ENCODE results near the gene S100A1. TPM values are rescaled to one million over a fixed set of nuclear protein-coding genes. Genes with fewer than 3 reads are reported as not detected.

S100A1 gene
- polyA plus RNA-seq, 1 of the 3 experiments (the other 2 are of a cell fraction): 0.18 TPM

DNA sequence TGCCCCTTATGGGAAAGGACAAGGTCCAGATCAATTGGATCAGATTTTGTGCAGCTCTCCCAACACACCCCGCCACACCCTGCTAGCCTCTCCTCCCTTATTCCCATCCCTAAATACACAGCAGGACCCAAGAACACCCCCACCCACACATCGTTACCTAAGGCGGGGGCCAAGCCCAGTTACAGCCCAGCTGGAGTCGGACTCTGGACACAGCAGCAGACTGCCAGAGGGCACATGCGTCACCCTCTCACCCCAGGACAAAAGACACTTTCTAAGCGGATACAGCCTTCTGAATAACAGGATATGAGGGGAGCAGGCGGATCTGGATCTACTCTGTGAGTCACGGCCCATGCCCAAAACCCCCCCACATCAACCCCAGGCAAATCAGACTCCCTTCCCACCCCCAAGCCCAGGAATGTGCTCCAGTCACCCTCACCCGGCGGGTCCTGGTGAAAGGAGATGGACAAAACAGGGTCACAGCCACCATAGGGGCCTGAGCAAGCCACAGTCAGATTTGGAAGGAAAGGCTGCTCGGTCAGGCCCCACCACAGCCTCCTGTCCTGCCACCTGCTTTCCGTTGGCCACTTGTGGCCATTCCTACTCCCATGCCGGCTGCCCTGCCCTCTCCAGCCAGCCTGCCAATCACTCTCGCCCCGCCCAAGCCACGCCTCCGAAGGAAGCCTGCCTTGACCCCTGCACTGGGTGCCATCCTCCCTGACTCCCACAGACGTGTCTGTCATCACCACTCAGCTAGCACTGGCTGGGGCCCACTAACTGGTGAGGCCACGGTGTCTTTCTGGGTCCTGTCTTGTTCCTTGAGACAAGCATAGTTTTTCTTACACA, 19.3 kb upstream of the S100A1 start (continued):
- TF ChIP-seq, protein P1, sequence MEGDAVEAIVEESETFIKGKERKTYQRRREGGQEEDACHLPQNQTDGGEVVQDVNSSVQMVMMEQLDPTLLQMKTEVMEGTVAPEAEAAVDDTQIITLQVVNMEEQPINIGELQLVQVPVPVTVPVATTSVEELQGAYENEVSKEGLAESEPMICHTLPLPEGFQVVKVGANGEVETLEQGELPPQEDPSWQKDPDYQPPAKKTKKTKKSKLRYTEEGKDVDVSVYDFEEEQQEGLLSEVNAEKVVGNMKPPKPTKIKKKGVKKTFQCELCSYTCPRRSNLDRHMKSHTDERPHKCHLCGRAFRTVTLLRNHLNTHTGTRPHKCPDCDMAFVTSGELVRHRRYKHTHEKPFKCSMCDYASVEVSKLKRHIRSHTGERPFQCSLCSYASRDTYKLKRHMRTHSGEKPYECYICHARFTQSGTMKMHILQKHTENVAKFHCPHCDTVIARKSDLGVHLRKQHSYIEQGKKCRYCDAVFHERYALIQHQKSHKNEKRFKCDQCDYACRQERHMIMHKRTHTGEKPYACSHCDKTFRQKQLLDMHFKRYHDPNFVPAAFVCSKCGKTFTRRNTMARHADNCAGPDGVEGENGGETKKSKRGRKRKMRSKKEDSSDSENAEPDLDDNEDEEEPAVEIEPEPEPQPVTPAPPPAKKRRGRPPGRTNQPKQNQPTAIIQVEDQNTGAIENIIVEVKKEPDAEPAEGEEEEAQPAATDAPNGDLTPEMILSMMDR (IDR thresholded peaks at IDR 0.05): no peak
- TF ChIP-seq SIN3A (IDR thresholded peaks at IDR 0.05; ENCODE audit: borderline replicate concordance, low read depth, low read length): peak; percentile 77; the same call in 1 of the 2 replicates
- peak; percentile 90 for TF ChIP-seq FOSL2 (IDR thresholded peaks at IDR 0.05; ENCODE audit: borderline replicate concordance, low read depth)
- peak; percentile 94 for TF ChIP-seq POLR2AphosphoS5 (IDR thresholded peaks at IDR 0.05; ENCODE audit: low read depth, low read length)
- TF ChIP-seq GABPA (IDR thresholded peaks at IDR 0.05; ENCODE audit: low read depth): peak; percentile 70
- no peak for TF ChIP-seq SMC3 (IDR thresholded peaks at IDR 0.05; ENCODE audit: low read depth, low read length)

GRCh38 chr1:153609585-153609907, 18.7 kb upstream of the S100A1 start:
- CTCF ChIA-PET: no interaction called here
- H3F3A ChIP-seq (replicated peaks; ENCODE audit: insufficient read depth): peaks cover 25% of the 10 kb centered on the region
- peak overlapping the region; percentile 58 to 84; a peak in 3 of 4 replicates for H3K27ac ChIP-seq (ENCODE audit: low read depth in 2 of 2, low read length in 1 of 2)
- no peaks in the 10 kb centered on the region for H3K9me3 ChIP-seq
- TF ChIP-seq USF1 (IDR thresholded peaks at IDR 0.05; ENCODE audit: borderline replicate concordance, low read depth): no peak
- no peak for TF ChIP-seq POLR2AphosphoS5 (IDR thresholded peaks at IDR 0.05; ENCODE audit: low read depth, low read length)
- no peak for TF ChIP-seq MEF2A (IDR thresholded peaks at IDR 0.05; ENCODE audit: borderline replicate concordance, low read depth)
- no peak for TF ChIP-seq REST (IDR thresholded peaks at IDR 0.05; ENCODE audit: low read depth, low read length)
- H2AFZ ChIP-seq (ENCODE audit: low read depth): peak overlapping the region; percentile 48; the same call in 1 of the 2 replicates
- peaks cover 13 to 27% of the 10 kb centered on the region in 2 experiments for H3K36me3 ChIP-seq (replicated peaks in 1 of 2; ENCODE audit: control insufficient read depth in 1 of 2, insufficient read depth in 2 of 2, low read length in 1 of 2)
- H4K20me1 ChIP-seq (ENCODE audit: insufficient read depth): no peaks in the 10 kb centered on the region
- 77% methylated on average over 6 of the region's 6 CpGs for WGBS (ENCODE audit: low lambda C conversion rate)
- peak overlapping the region; percentile 100; the same call in 1 of the 2 replicates for H3K9ac ChIP-seq
- peaks cover 15 to 23% of the 10 kb centered on the region in 2 experiments; a peak in 3 of 4 replicates for H3K4me1 ChIP-seq (ENCODE audit: control insufficient read depth in 1 of 2, insufficient read depth in 2 of 2, low read depth in 1 of 2, low read length in 1 of 2)
- peak overlapping the region in 1 of 2 experiments; percentile 87; a peak in 1 of 4 replicates for H3K4me3 ChIP-seq (ENCODE audit: low read depth in 2 of 2, low read length in 1 of 2)
- no peaks in the 10 kb centered on the region for H3K9me2 ChIP-seq
- H3K27me3 ChIP-seq (ENCODE audit: insufficient read depth): no peaks in the 10 kb centered on the region
- H3K79me2 ChIP-seq (ENCODE audit: insufficient read depth): peaks cover 51% of the 10 kb centered on the region
- peak overlapping the region; percentile 99 for H3K4me2 ChIP-seq
- POLR2A ChIA-PET: no interaction called here
- DNase-seq: no peak
